ENCODE measurements around the gene TMEM222. TPM values are rescaled to one million over a fixed set of nuclear protein-coding genes. Genes with fewer than 3 reads are reported as not detected.
A peak's percentile ranks its signal among the peaks of the same experiment; 100 is the strongest.

TMEM222 gene
- total RNA-seq, 1 experiment from 2014 or later = 28.7 TPM

DNA sequence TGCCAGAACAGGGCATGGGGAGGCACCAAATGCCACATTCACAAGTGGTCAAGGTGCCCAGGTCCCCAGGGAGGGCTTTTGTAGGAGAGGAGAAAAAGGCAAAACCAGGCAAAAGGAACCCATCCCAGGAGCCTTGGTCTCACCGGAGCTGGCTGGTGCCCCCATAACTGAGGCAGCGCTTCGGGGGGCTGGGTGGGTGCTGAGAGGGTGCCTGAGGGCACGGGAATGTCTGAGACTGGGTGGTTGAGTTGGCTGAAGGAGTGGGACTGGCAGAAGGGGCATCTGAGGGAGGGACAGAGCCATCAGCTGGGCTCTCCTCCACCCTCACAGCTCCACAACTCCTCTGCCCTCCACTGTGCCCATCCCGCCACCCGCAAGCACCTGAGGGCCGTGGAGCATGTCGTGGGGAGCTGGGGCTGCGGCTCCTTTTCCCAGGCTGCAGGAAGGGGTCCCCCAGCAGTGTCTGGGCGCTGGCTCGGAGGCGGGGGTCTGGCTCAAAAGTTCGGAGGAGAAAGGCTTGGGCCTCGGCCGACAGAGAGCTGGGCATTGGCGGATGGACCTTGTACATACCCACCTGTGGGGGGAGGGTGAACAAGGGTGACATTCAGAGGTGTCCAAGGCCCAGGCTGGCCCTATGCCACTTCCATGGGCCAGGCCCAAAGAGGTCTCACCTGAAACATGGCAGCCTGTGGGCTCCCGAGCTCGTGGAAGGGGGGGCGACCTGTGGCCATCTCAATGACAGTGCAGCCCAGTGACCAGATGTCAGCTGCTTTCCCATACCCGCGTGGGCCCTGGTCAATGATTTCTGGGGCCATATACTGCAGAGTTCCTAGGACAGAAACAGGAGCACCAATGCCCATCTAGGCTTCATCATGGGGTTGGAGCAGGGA, 36.3 kb downstream of the TMEM222 start:
- no peak overlapping the region for H3K27ac Mint-ChIP-seq
- no peaks in the 10 kb centered on the region for H3K9me3 Mint-ChIP-seq
- no peaks in the 10 kb centered on the region for H3K36me3 Mint-ChIP-seq
- no peak for ATAC-seq
- ChIA-PET POLR2A (interaction anchor here (0.5 to 1.2 kb wide), 3 partner anchors 8 to 142 kb away, joined by 3 to 6 read pairs (median 4); no protein-coding TSS in a partner anchor), CTCF (interaction anchor here (0.6 to 11.0 kb wide), 46 partner anchors 9 to 317 kb away, joined by 3 to 258 read pairs (median 5); partner anchors contain the start of genes CD164L2, FCN3, GPR3 and MAP3K6)
- peaks cover 17% of the 10 kb centered on the region for H3K4me1 Mint-ChIP-seq
- TF ChIP-seq, protein P1, sequence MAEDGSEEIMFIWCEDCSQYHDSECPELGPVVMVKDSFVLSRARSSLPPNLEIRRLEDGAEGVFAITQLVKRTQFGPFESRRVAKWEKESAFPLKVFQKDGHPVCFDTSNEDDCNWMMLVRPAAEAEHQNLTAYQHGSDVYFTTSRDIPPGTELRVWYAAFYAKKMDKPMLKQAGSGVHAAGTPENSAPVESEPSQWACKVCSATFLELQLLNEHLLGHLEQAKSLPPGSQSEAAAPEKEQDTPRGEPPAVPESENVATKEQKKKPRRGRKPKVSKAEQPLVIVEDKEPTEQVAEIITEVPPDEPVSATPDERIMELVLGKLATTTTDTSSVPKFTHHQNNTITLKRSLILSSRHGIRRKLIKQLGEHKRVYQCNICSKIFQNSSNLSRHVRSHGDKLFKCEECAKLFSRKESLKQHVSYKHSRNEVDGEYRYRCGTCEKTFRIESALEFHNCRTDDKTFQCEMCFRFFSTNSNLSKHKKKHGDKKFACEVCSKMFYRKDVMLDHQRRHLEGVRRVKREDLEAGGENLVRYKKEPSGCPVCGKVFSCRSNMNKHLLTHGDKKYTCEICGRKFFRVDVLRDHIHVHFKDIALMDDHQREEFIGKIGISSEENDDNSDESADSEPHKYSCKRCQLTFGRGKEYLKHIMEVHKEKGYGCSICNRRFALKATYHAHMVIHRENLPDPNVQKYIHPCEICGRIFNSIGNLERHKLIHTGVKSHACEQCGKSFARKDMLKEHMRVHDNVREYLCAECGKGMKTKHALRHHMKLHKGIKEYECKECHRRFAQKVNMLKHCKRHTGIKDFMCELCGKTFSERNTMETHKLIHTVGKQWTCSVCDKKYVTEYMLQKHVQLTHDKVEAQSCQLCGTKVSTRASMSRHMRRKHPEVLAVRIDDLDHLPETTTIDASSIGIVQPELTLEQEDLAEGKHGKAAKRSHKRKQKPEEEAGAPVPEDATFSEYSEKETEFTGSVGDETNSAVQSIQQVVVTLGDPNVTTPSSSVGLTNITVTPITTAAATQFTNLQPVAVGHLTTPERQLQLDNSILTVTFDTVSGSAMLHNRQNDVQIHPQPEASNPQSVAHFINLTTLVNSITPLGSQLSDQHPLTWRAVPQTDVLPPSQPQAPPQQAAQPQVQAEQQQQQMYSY (CRISPR knock-in tag; IDR thresholded peaks at IDR 0.05) = peak; percentile 72
- TF ChIP-seq, protein P2, sequence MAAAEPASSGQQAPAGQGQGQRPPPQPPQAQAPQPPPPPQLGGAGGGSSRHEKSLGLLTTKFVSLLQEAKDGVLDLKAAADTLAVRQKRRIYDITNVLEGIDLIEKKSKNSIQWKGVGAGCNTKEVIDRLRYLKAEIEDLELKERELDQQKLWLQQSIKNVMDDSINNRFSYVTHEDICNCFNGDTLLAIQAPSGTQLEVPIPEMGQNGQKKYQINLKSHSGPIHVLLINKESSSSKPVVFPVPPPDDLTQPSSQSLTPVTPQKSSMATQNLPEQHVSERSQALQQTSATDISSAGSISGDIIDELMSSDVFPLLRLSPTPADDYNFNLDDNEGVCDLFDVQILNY (CRISPR knock-in tag; IDR thresholded peaks at IDR 0.05) = no peak
- H3K4me3 Mint-ChIP-seq = peak overlapping the region; percentile 37; the same call in 1 of the 2 replicates
- H3K27me3 Mint-ChIP-seq (ENCODE audit: low read depth) = peaks cover 56% of the 10 kb centered on the region
- no peak for DNase-seq (ENCODE audit: low spot score)

DNA sequence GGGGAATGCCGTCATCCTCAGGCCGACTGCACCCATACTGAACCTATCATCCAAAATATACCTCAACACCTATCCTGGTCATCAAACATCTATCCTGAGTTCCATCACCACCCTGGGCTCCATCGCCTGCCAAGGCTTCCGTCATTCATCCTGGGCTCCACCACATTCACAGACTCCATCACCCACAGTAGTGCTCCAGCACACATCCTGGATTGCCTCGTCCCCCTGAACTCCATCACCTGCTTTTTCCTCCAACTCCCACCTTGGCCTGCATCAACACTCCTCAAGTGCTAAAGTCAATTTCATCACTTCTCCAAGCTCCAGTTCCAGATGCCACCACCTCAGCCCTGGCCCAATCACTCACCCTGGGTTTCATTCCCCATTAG, 37.0 kb downstream of the TMEM222 start:
- Mint-ChIP-seq H3K4me1 (peaks cover 17% of the 10 kb centered on the region), H3K36me3 (no peaks in the 10 kb centered on the region), H3K9me3 (no peaks in the 10 kb centered on the region), H3K27me3 (ENCODE audit: low read depth) (peaks cover 56% of the 10 kb centered on the region), H3K4me3 (0 out of 2 replicates have a peak overlapping the region, but pooled peaks have one; percentile 14), H3K27ac (no peak overlapping the region)
- ChIA-PET CTCF (interaction anchor here (0.6 to 11.0 kb wide), 13 partner anchors 10 to 247 kb away, joined by 3 to 258 read pairs (median 31); partner anchors contain the start of genes CD164L2, GPR3, MAP3K6 and SYTL1), POLR2A (no interaction called here)
- ATAC-seq (no peak), DNase-seq (ENCODE audit: low spot score) (no peak)
- TF ChIP-seq, protein P3, sequence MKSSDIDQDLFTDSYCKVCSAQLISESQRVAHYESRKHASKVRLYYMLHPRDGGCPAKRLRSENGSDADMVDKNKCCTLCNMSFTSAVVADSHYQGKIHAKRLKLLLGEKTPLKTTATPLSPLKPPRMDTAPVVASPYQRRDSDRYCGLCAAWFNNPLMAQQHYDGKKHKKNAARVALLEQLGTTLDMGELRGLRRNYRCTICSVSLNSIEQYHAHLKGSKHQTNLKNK (CRISPR knock-in tag; IDR thresholded peaks at IDR 0.05) = no peak
- no peak for TF ChIP-seq FOXJ3 (CRISPR knock-in tag; IDR thresholded peaks at IDR 0.05; ENCODE audit: borderline replicate concordance)
- TF ChIP-seq, protein P4, sequence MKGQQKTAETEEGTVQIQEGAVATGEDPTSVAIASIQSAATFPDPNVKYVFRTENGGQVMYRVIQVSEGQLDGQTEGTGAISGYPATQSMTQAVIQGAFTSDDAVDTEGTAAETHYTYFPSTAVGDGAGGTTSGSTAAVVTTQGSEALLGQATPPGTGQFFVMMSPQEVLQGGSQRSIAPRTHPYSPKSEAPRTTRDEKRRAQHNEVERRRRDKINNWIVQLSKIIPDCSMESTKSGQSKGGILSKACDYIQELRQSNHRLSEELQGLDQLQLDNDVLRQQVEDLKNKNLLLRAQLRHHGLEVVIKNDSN (CRISPR knock-in tag; IDR thresholded peaks at IDR 0.05) = no peak
- no peak for TF ChIP-seq NR1H2 (CRISPR knock-in tag; IDR thresholded peaks at IDR 0.05)
- TF ChIP-seq, protein P5, sequence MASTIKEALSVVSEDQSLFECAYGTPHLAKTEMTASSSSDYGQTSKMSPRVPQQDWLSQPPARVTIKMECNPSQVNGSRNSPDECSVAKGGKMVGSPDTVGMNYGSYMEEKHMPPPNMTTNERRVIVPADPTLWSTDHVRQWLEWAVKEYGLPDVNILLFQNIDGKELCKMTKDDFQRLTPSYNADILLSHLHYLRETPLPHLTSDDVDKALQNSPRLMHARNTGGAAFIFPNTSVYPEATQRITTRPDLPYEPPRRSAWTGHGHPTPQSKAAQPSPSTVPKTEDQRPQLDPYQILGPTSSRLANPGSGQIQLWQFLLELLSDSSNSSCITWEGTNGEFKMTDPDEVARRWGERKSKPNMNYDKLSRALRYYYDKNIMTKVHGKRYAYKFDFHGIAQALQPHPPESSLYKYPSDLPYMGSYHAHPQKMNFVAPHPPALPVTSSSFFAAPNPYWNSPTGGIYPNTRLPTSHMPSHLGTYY (CRISPR knock-in tag; IDR thresholded peaks at IDR 0.05) = no peak
- TF ChIP-seq NFATC4 (CRISPR knock-in tag; IDR thresholded peaks at IDR 0.05) = no peak
- TF ChIP-seq ZNF138 (CRISPR knock-in tag; conservative IDR thresholded peaks at IDR 0.05) = no peak
- TF ChIP-seq JUN (CRISPR knock-in tag; IDR thresholded peaks at IDR 0.05) = no peak
- TF ChIP-seq TCF7 (CRISPR knock-in tag; IDR thresholded peaks at IDR 0.05; ENCODE audit: low read depth) = no peak
- TF ChIP-seq, protein P6, sequence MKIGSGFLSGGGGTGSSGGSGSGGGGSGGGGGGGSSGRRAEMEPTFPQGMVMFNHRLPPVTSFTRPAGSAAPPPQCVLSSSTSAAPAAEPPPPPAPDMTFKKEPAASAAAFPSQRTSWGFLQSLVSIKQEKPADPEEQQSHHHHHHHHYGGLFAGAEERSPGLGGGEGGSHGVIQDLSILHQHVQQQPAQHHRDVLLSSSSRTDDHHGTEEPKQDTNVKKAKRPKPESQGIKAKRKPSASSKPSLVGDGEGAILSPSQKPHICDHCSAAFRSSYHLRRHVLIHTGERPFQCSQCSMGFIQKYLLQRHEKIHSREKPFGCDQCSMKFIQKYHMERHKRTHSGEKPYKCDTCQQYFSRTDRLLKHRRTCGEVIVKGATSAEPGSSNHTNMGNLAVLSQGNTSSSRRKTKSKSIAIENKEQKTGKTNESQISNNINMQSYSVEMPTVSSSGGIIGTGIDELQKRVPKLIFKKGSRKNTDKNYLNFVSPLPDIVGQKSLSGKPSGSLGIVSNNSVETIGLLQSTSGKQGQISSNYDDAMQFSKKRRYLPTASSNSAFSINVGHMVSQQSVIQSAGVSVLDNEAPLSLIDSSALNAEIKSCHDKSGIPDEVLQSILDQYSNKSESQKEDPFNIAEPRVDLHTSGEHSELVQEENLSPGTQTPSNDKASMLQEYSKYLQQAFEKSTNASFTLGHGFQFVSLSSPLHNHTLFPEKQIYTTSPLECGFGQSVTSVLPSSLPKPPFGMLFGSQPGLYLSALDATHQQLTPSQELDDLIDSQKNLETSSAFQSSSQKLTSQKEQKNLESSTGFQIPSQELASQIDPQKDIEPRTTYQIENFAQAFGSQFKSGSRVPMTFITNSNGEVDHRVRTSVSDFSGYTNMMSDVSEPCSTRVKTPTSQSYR (CRISPR knock-in tag; IDR thresholded peaks at IDR 0.05) = no peak
- TF ChIP-seq ZNF396 (CRISPR knock-in tag; IDR thresholded peaks at IDR 0.05; ENCODE audit: borderline replicate concordance) = no peak
- TF ChIP-seq, protein P7, sequence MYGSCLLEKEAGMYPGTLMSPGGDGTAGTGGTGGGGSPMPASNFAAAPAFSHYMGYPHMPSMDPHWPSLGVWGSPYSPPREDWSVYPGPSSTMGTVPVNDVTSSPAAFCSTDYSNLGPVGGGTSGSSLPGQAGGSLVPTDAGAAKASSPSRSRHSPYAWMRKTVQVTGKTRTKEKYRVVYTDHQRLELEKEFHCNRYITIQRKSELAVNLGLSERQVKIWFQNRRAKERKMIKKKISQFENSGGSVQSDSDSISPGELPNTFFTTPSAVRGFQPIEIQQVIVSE (CRISPR knock-in tag; IDR thresholded peaks at IDR 0.05; ENCODE audit: borderline replicate concordance) = no peak
- TF ChIP-seq, protein P8, sequence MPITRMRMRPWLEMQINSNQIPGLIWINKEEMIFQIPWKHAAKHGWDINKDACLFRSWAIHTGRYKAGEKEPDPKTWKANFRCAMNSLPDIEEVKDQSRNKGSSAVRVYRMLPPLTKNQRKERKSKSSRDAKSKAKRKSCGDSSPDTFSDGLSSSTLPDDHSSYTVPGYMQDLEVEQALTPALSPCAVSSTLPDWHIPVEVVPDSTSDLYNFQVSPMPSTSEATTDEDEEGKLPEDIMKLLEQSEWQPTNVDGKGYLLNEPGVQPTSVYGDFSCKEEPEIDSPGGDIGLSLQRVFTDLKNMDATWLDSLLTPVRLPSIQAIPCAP (CRISPR knock-in tag; IDR thresholded peaks at IDR 0.05) = no peak
- TF ChIP-seq ZNF121 (CRISPR knock-in tag; IDR thresholded peaks at IDR 0.05) = no peak
- no peak for TF ChIP-seq GABPB1 (CRISPR knock-in tag; IDR thresholded peaks at IDR 0.05)
- no peak for TF ChIP-seq RELA (CRISPR knock-in tag; IDR thresholded peaks at IDR 0.05; ENCODE audit: borderline replicate concordance)
